C4-2B (cell line): Measurements from ENCODE around the gene CHRNA1.

Source experiments
- H3K27ac ChIP-seq: fragments of 450-650 bp; 2 replicates; pipeline ENCODE4 v1.5.1; 2017
- CTCF ChIP-seq: fragments of 450-650 bp; conservative IDR thresholded peaks from 2 replicates; pipeline ENCODE4 v1.5.1; 2017; ENCODE audit warnings: mild to moderate bottlenecking
- ZFX ChIP-seq: fragments of 450-650 bp; IDR thresholded peaks from 2 replicates; pipeline ENCODE4 v1.6.1; 2017

The CHRNA1 gene

GRCh38 chr2:174776675-174777074, 12.4 kb upstream of the CHRNA1 start:
- H3K27ac ChIP-seq: no peak overlapping the region
- TF ChIP-seq CTCF (no peak), ZFX (no peak)

- TF ChIP-seq ZFX (no peak), CTCF (no peak; the same call in 1 of the 2 replicates)
- no peak overlapping the region for H3K27ac ChIP-seq
These were observed 12.0 kb upstream of the CHRNA1 start for GRCh38 chr2:174776223-174776622.

- no peak overlapping the region for H3K27ac ChIP-seq
- no peak for TF ChIP-seq CTCF
These were observed 11.3 kb upstream of the CHRNA1 start for GRCh38 chr2:174775571-174775980.

- no peak for TF ChIP-seq ZFX
- TF ChIP-seq CTCF: no peak
- H3K27ac ChIP-seq: no peak overlapping the region
These were observed 10.6 kb upstream of the CHRNA1 start for GRCh38 chr2:174774886-174775285.

- no peak for TF ChIP-seq ZFX
- TF ChIP-seq CTCF: no peak
- H3K27ac ChIP-seq: no peak overlapping the region
These were observed 8.9 kb upstream of the CHRNA1 start for GRCh38 chr2:174773215-174773614.

- TF ChIP-seq ZFX (no peak), CTCF (no peak)
- H3K27ac ChIP-seq: no peak overlapping the region
These were observed 8.2 kb upstream of the CHRNA1 start for GRCh38 chr2:174772472-174772801.

- H3K27ac ChIP-seq: no peak overlapping the region
- TF ChIP-seq ZFX (no peak), CTCF (peak; percentile 83)
These were observed 7.6 kb upstream of the CHRNA1 start for GRCh38 chr2:174771631-174772471.
